GM19239 (cell line): ENCODE results near the gene NHLRC1.

ENCODE experiments used
- DNase-seq: peaks from one replicate; pipeline ENCODE4 v3.0.0; 2011; ENCODE audit warnings: low spot score; ENCODE audit not compliant: insufficient read length
- FAIRE-seq: peaks from 2 replicates; lab custom pipeline; 2011; peaks lifted over from hg19 to GRCh38; lab: Jason Lieb, UNC

NHLRC1 gene

DNA sequence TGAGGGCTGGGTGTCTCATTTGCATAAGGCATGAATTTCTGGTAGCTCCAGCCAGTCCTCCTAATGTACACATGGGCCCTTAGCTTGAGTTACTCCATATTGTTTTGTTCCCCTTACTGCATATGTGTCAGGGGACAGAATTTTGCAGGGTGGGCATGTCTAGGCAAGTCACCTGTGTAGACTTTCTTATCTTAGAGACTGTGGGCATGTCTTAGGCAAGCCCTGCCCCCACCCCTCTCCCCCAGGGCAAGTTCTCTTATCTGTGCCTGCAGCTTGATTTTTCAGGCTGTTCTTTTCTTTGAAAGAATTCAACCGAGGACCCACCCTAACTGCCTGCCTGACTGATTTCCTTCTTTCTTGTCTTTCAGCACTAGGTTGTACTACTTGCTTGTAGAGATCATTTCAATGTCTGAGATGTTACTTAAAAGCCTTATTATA is 32.1 kb downstream of the NHLRC1 start:
- FAIRE-seq (no peak), DNase-seq (no peak)

DNA sequence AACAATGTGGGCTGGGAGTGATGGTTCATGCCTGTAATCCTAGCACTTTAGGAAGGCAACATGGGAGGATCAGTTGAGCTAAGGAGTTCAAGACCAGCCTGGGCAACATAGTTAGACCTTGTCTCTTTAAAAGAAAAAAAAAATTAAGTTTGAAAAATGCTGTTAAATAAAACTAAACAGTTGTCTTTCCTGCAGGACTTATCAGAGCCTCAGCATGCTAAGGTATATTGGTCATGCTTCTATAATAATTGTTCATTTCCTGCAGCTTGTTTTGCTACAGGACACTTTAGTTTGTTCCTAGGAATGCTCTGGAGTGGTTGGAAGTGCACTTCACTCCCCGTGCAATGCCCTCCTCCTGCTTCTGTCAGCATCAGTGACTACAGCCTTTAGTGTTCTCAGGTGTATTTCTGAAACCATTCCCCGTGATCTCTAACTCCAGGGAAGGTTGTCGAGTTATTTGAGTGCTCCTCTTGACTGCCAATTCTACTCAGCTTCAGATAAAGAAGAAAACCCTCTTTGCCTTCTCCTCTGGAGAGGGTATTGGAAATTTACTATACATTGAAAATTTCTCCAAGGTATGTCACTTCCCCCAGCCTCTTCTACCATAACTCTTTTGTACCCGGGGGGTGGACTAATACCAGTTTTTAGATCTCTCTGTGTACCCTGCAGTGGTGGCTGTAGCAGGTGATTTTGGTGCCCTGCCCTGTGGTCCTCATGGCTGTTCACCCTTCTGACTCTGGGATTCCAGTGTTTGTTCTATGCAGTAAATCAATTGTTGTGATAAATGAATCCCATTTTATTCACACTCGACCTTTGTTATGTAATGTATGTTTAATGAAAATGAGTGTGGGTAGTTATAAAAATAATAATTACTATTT is 33.8 kb downstream of the NHLRC1 start:
- no peak for DNase-seq
- FAIRE-seq, result no peak

DNA sequence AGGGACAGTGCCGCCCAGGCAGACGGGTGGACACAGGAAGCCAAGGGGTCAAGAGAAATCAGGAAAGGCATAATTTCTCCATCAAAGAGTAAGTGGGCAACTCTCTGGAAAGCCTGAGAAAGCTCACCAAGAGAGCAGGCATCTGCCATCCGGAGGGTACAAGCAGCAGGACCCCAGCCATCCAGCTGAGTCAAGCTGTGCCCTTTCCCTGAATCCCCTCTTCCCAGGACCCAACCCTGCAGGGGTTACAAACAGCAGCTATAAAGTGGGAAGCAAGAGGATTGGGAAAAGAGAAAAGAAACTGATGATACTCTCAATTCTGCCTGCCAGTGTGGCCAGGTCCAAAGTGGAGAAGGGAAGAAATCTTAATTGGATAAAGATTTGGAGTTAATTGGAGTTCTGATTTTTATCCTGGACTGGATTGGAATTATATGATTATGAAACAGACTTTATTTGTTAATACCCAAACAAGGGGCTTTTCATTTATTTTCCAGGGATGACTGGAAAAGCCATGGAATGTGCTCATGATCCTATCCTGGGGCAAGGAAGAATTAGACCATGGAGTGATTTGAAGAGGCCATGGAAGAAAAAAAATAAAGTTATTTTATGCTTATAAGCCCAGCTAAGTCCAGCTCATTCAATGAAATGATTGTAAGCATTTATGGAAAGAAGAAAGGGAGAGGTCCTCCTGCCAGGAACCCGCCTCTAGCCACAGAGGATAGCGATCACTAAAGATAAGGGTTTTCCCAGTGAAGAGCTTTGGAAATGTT is 34.9 kb downstream of the NHLRC1 start:
- no peak for FAIRE-seq

DNA sequence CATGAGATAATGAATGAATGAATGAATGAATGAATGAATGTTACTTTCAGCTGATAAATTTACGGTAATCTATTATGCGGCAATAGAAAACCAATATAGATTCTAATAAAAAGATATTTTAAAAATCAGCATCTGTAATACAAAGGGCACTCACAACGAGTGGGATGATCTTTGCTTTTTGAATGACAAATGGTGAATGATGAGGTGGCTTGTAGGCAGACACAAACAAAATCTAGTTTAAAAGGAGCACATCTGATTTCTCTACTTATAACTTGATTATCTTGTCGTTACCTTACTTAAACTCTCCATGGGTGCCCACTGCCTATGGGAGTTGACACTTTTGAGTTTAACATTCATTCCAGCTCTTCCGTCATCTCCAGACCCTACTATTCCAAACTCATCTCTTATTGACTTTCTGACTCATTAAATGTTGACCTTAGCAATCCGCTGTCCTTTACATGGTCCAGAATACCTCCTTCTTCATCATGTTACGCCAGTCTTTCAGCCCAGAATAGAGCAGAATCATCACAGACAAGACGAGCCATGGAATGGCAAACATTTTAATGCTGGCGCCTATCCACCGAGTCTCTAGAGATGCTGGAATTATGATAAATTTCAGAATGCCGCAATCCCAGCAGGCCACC is 41.3 kb downstream of the NHLRC1 start:
- FAIRE-seq, result no peak
- DNase-seq, result no peak

More for the DNA sequence above, 34.9 kb downstream of the NHLRC1 start:
- DNase-seq, result no peak

DNA sequence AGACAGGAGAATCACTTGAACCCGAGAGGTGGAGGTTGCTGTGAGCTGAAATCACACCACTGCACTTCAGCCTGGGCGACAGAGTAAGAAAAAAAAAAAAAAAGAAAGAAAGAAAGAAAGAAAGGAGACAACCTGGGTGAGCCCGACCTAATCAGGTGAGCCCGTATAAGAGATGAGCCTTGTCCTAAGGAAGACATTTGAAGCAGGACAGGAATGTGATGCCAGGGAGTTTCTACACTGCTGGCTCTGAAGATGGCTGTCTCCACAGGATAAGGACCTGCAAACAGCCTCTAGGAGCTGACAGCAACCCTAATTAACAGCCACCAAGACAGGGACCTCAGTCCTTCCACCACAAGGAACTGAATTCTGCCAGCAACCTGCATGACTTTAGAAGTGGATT is 41.9 kb downstream of the NHLRC1 start:
- no peak for DNase-seq
- no peak for FAIRE-seq

DNA sequence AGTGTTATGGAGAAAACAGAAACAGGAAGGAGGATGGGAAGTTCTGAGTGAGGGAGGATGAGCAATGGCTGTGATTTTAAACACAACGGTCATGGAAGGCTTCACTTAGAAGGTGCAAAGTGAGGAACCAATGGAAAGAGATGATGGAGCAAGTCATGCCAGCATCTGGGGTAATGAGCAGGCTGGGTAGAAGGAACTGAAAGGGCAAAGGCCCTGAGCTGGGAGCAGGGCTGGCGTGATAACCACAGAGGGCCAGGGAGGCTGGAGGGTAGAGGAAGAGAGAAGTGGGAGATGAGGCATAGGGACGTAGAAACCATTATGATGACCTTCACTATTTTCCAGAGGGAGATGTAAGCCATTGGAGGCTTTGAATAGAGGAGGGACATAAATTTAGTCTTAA is 43.6 kb downstream of the NHLRC1 start:
- FAIRE-seq (no peak), DNase-seq (no peak)

DNA sequence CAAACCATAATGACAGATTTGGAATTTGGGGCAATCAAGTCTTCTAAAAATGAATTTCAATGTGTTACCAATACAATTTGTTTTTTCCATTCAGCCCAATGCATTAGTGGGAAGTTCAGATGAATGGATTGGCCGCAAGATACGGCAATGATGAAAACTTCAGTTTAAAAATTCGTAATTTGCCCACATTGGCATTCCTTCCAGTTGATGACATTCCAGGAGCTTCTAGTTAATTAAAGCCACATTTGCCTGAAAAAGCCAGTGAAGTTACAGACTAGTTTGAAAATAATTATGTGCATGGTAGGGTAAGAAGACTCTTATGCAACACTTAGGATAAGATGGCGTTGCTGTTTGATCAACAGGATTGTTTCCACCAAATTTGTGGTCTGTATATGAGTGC is 46.2 kb downstream of the NHLRC1 start:
- DNase-seq, result no peak
- FAIRE-seq, result no peak

DNA sequence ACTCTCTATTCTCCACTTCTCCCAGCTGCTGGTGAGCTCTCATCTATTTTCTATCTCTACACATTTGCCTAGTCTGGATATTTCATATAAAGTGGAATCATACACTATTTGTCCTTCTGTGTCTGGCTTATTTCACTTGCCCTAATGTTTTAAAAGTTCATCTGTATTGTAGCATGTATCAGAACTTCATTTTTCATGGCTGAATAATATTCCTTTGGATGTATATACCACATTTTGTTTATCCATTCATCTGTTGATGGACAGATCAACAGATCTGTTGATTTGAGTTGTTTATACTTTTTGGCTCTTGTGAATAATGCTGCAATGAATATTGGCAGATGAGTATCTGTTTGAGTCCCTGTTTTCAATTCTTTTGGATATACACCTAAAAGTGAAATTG is 49.6 kb downstream of the NHLRC1 start:
- FAIRE-seq, result no peak
- DNase-seq, result no peak

DNA sequence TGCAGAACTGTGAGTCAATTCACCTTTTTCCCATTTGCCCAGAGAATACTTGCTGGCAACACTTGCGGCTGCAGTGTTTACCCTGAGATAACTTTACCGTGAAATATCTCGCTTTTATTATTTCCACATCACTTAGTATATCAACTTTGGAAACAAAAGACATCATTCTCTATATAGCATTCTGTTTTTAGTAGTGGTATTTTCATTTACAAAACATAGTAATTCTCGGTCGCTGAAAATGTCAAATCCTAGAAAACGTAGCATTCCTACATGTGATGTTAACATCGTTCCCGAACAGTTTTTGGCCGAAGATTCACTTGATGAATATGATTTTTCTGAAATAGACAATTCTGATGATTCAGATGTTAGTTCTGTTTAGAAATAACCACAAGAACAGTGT is 52.0 kb downstream of the NHLRC1 start:
- FAIRE-seq, result no peak

More for the DNA sequence above, 52.0 kb downstream of the NHLRC1 start:
- no peak for DNase-seq
